ENCODE data around the gene JPH4.
"Not testable (repeated sequence)": the region's sequence is repeated elsewhere in the genome, so short reads cannot be mapped to it uniquely, and the experiment has no call there.

The JPH4 gene

GRCh38 chr14:23608454-23608853 lies 29.9 kb upstream of the JPH4 start:
- no peak for DNase-seq

GRCh38 chr14:23605931-23606585 lies 27.5 kb upstream of the JPH4 start:
- DNase-seq: no peak

GRCh38 chr14:23604675-23605170 lies 26.1 kb upstream of the JPH4 start:
- DNase-seq: no peak

- DNase-seq: no peak
Measured at GRCh38 chr14:23604148-23604547, 25.6 kb upstream of the JPH4 start.

- DNase-seq: no peak
Measured at GRCh38 chr14:23603103-23603502, 24.5 kb upstream of the JPH4 start.

GRCh38 chr14:23602181-23603095 lies 23.8 kb upstream of the JPH4 start:
- DNase-seq: no peak

- no peak for DNase-seq
Measured at GRCh38 chr14:23601845-23602180, 23.2 kb upstream of the JPH4 start.

- no peak for DNase-seq
Measured at GRCh38 chr14:23601424-23601823, 22.8 kb upstream of the JPH4 start.

- no peak for DNase-seq
Measured at GRCh38 chr14:23600806-23601205, 22.2 kb upstream of the JPH4 start.

- no peak for DNase-seq
Measured at GRCh38 chr14:23600322-23600707, 21.7 kb upstream of the JPH4 start.

- DNase-seq: not testable (repeated sequence)
Measured at GRCh38 chr14:23594191-23594590, 15.6 kb upstream of the JPH4 start.

- no peak for DNase-seq
Measured at GRCh38 chr14:23590198-23590597, 11.6 kb upstream of the JPH4 start.

GRCh38 chr14:23589606-23590005 lies 11.0 kb upstream of the JPH4 start:
- DNase-seq: no peak

GRCh38 chr14:23588884-23589598 lies 10.5 kb upstream of the JPH4 start:
- DNase-seq: peak; percentile 66 to 70

GRCh38 chr14:23584527-23585203 lies 6.1 kb upstream of the JPH4 start:
- DNase-seq: not testable (repeated sequence)

- not testable (repeated sequence) for DNase-seq
Measured at GRCh38 chr14:23583761-23584526, 5.4 kb upstream of the JPH4 start.

GRCh38 chr14:23582906-23583760 lies 4.5 kb upstream of the JPH4 start:
- no peak for DNase-seq

GRCh38 chr14:23580948-23581281 lies 2.3 kb upstream of the JPH4 start:
- DNase-seq: no peak

- DNase-seq: no peak
Measured at GRCh38 chr14:23580152-23580926, 1.7 kb upstream of the JPH4 start.

GRCh38 chr14:23579739-23580138 lies 1.1 kb upstream of the JPH4 start:
- no peak for DNase-seq

- no peak for DNase-seq
Measured at GRCh38 chr14:23579311-23579630, 681 bp upstream of the JPH4 start.

Measured in activated CD4-positive, alpha-beta T cell treated with anti-CD3 and anti-CD28 coated beads for 4 hours (primary cell).